ENCODE data around the gene LAMC2. TPM values are rescaled to one million over a fixed set of nuclear protein-coding genes. Genes with fewer than 3 reads are reported as not detected.
"Not testable (repeated sequence)": the region's sequence is repeated elsewhere in the genome, so short reads cannot be mapped to it uniquely, and the experiment has no call there.

LAMC2 gene
- total RNA-seq, 1 experiment from 2014 or later: 1.6 TPM

DNA sequence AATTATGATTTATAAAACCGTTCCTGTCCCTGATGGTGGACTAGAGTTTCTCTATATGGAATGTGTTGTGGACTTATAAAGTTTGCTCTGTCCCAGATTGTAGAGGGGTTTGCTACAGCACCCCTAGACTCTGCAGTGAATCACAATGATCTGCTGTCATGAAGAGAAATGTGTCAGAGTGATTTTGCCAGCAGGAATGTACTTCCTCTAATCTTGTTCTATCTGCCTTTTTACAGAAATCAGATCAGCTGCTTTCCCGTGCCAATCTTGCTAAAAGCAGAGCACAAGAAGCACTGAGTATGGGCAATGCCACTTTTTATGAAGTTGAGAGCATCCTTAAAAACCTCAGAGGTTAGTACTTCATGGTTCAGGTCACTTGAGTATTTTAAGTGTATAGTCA is 52.0 kb downstream of the LAMC2 start:
- peak; percentile 49 for DNase-seq (ENCODE audit: low read depth)

DNA sequence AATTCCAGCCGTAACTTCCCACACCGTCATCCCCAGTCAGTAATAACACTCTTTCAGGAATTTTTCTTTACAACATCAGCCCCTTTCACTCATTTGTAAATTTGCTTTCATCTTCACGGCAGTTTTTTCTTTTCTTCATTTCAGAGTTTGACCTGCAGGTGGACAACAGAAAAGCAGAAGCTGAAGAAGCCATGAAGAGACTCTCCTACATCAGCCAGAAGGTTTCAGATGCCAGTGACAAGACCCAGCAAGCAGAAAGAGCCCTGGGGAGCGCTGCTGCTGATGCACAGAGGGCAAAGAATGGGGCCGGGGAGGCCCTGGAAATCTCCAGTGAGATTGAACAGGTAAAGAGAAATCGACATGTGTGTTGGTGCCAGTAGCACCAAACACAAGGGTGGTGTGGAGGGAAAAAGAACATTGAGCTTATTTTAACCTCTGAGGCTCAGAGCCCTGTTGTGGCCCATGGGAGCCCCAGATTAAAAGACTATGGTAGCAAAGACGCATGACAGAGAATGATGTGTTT is 53.2 kb downstream of the LAMC2 start:
- DNase-seq (ENCODE audit: low read depth): no peak

DNA sequence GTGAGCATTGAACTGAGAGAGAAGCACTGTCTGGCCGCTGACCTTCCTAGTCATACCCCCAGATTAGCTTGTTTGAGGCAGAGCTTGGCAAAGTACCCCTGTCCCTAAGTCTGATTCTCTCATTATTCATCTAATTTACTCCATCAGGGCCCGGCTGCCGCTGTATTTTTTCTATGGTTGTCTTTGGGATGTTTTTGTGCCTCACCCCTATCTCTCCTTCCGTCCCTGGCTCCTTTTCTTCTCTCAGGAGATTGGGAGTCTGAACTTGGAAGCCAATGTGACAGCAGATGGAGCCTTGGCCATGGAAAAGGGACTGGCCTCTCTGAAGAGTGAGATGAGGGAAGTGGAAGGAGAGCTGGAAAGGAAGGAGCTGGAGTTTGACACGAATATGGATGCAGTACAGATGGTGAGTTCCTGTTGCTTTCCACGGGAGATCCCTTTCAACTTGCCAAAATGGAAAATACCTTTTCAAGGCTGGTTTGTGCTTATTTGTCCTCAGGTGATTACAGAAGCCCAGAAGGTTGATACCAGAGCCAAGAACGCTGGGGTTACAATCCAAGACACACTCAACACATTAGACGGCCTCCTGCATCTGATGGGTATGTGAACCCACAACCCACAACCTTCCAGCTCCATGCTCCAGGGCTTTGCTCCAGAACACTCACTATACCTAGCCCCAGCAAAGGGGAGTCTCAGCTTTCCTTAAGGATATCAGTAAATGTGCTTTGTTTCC is 53.9 kb downstream of the LAMC2 start:
- no peak for DNase-seq (ENCODE audit: low read depth)

DNA sequence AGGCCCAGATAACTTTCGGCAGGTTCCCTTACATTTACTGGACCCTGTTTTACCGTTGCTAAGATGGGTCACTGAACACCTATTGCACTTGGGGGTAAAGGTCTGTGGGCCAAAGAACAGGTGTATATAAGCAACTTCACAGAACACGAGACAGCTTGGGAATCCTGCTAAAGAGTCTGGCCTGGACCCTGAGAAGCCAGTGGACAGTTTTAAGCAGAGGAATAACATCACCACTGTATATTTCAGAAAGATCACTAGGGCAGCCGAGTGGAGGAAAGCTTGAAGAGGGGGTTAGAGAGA is 54.4 kb downstream of the LAMC2 start:
- DNase-seq (ENCODE audit: low read depth): no peak

DNA sequence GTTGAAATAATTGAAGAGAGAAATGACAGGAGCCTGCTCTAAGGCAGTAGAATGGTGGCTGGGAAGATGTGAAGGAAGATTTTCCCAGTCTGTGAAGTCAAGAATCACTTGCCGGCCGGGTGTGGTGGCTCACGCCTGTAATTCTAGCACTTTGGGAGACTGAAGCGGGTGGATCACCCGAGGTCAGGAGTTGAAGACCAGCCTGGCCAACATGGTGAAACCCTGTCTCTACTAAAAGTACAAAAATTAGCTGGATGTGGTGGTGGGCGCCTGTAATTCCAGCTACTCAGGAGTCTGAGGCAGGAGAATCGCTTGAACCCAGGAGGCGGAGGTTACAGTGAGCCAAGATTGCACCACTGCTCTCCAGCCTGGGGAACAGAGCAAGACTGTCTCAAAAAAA is 54.8 kb downstream of the LAMC2 start:
- not testable (repeated sequence) for DNase-seq (ENCODE audit: low read depth)

DNA sequence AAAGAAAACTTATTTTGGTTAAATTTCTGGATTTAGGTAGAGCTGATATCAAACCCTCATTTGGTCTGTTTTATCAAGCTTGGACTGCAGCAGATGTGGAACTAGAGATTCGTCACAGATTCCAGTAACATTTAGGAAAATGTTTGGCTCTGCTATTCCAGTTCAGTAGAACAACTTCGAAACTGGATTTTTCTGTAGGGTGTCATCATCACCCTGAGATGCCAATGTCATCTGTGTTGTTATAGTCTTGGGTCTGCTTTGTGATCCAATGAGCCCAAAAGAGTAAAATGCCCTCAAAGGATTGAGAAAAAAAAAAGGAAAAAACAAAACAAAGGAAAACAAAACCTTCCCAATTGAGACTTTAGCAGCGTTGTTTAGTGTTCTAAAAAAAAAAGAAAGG is 55.4 kb downstream of the LAMC2 start:
- DNase-seq (ENCODE audit: low read depth): no peak

DNA sequence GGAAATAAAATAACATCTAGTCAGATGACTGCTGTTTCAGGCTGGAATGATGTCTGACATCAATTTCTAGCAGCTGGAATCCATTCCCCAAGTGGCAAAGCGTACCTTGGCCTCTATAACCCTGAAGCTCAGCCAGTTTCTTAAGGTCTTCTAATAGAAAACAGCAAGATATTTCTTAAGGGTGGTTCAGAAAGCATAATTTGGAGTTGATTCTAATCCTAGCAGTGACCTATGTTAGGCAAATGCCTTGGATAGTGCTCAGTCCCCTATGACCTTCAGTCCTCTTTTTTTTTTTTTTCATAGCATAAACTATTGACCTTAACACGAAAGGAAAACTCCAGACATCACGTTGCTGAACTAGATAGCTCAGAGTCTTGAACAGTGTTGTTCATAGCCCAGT is 56.5 kb downstream of the LAMC2 start:
- no peak for DNase-seq (ENCODE audit: low read depth)

DNA sequence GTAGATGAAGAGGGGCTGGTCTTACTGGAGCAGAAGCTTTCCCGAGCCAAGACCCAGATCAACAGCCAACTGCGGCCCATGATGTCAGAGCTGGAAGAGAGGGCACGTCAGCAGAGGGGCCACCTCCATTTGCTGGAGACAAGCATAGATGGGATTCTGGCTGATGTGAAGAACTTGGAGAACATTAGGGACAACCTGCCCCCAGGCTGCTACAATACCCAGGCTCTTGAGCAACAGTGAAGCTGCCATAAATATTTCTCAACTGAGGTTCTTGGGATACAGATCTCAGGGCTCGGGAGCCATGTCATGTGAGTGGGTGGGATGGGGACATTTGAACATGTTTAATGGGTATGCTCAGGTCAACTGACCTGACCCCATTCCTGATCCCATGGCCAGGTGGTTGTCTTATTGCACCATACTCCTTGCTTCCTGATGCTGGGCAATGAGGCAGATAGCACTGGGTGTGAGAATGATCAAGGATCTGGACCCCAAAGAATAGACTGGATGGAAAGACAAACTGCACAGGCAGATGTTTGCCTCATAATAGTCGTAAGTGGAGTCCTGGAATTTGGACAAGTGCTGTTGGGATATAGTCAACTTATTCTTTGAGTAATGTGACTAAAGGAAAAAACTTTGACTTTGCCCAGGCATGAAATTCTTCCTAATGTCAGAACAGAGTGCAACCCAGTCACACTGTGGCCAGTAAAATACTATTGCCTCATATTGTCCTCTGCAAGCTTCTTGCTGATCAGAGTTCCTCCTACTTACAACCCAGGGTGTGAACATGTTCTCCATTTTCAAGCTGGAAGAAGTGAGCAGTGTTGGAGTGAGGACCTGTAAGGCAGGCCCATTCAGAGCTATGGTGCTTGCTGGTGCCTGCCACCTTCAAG is 57.3 kb downstream of the LAMC2 start:
- DNase-seq (ENCODE audit: low read depth): no peak

DNA sequence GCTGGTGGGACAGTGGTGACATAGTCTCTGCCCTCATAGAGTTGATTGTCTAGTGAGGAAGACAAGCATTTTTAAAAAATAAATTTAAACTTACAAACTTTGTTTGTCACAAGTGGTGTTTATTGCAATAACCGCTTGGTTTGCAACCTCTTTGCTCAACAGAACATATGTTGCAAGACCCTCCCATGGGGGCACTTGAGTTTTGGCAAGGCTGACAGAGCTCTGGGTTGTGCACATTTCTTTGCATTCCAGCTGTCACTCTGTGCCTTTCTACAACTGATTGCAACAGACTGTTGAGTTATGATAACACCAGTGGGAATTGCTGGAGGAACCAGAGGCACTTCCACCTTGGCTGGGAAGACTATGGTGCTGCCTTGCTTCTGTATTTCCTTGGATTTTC is 58.4 kb downstream of the LAMC2 start:
- DNase-seq (ENCODE audit: low read depth): no peak

DNA sequence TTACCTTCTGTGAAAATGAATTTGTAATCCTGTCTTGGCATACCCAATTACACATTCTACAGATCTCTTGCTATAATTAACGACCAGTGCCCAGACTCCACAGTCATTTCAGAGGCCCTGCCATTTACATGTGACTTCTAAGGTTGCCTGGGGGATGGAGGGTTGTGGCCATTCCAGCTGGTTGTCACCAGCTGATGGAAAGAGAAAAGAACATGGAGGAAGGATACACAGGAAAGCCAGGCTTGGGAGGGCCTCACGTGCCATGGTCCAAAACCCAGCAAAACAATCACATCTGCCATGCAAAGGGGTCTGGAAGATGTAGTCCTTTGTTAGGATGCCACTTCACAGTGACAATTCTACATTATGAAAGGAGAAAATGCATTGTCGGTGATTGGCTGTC is 59.3 kb downstream of the LAMC2 start:
- DNase-seq (ENCODE audit: low read depth): no peak

DNA sequence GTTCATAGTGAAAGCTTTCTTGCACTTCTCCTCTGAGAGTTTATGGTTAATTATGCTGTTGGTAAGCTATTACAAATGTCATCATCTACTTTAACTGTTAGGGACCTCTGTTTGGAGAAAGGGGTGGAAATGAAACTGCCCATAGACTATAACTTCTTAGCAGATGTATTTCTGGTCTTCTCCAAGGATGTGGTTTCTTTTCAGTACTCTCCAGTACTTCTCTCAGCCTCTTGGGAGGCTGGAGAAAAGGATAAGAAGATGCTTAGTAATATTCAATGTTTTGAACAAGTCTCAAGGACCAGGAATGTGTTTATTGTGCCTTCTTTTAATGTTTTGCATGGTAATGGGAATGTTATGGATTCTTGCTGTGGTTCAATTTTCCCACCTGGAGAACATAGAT is 60.4 kb downstream of the LAMC2 start:
- DNase-seq (ENCODE audit: low read depth): no peak

DNA sequence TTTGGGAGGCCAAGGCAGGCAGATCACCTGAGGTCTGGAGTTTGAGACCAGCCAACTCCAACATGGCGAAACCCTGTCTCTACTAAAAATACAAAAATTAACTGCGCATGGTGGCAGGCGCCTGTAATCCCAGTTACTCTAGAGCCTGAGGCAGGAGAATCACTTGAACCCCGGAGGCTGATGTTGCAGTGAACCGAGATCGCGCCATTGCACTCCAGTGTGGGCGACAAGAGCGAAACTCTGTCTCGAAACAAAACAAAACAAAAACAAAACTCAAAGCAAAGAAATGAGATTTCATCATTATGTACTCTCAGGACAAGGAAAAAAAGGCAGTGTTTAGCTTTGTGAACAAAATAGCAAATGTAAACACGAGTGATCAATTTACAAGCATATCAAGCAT is 61.0 kb downstream of the LAMC2 start:
- no peak for DNase-seq (ENCODE audit: low read depth)

DNA sequence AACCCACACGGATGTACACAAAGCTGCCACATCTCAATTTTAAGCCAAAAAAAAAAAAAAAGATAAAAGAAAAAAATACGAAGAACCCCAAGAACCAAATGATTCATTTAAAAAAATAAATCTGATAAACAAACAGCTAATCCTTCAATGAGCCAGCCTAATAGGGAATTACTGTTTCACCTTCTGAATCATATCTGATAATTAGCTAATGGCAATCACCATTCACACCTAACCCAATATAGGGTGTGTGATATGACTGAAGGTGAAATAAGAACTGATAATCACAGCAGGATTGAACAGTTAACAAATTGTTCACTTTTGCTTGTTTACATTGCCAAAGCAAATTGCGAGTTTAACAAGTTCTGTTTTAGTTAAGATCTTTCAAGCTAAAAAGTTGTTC is 61.4 kb downstream of the LAMC2 start:
- DNase-seq (ENCODE audit: low read depth): no peak

DNA sequence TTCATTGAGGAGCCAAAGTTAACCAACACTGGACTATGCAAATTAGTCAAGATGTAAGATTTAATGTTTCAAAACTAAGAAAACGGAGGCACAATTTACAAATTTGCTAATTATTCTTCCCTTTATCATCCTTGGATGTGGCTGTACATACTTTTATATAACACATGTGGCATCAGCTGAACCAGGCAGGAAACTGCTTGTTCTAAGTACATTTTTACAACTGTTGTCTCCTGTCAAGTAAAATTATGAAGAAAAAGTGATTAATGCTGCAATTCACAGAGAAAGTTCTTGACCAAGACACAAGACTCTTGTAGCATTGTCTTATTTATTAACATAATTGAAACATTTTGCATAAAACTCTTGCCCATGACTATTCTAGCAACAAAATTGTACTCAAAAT is 61.9 kb downstream of the LAMC2 start:
- DNase-seq (ENCODE audit: low read depth): no peak

DNA sequence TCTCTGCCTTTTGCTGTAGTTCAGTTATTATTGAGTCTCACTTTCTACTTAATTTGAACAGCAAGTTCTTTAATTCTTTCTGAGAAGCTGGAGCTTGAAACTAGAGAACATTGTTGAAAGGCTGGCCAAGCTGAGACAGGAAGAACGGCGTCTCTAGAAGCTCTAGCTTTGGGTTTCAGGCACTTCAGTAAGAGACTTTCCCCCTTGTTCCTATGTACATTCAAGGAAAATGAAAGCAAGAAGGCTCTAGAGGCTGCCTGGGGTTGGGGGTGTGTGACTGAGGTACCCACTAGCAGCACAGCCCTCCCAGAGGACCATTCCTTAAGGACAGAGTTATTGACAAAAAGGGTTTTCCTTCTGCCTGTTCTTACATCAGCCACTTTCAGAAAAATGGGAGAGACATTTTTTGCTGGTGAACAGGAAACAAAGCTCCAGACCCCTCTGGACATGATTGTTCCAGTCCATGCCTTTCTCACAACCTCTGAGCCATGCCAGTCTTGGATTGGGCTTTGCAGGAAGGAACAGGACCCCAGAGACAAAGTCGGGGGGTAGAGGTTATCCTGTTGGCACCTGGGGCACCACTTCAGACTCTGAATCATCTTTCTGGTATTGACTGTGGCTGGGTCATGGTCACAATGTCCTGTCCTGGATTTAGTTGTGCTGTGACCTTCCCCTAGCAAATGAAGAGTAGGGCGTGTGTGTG is 63.1 kb downstream of the LAMC2 start:
- no peak for DNase-seq (ENCODE audit: low read depth)

DNA sequence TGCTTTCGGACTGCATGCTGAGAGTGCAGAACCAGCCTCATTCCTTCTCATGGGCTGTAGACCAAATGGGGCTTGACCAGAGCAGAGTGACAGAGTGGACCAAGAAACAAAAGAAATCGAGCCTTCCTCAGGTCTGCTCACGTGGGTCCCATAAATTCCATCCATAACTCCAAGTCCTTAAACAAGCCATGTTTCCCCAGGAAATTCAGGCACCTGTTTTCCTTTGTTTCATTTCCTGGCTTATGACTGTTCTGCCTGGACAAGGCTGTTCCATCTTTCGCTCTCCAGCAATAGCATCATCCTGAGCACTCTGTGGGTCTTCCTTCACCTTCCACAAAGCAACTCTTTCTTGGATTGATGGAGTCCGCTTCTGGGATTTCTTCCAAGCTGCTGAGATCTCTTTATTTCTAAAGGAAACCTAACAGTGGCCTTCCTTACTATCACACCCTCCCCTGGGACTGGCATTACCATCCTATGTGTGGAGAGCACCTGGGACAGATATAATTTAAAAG is 63.9 kb downstream of the LAMC2 start:
- no peak for DNase-seq (ENCODE audit: low read depth)

DNA sequence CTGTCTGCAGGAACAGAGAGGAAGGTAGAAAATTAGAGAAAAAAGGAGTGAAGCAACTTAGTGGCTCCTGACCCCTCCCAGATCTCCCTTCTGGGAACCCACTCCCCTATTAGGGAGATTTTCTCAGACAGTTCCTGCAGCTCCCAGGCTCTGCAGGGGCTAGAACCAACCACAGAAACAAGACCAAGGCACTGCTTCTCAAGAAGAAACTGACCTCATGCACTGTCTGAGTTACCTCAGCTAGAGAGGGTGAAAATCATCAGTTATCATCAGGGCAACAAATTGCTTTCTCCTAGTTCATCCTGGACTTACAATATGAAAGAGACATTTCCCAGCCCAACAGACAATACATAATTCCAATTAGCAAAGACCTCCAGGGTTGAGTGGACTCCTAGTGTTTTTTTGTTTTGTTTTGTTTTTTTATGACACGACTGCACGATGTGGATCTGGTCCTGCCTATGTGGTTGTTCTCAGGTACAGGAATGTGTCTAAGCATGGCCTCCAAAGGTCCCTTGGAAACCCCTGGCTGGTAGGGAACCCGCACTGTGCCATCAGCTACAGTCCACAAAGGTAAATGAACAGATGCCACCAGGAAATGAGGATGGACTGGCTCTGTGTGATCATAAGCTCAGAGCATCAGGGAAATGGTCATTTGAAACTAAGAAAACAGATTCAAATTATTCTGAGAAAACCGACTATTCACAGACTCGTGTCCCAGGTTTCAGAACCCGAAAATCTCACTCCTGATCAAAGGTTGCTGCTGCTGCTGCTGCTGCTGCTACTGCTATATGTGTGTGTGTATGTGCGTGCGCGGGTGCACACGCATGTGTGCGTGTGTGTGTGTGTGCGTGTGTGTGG is 65.3 kb downstream of the LAMC2 start:
- DNase-seq (ENCODE audit: low read depth): no peak

DNA sequence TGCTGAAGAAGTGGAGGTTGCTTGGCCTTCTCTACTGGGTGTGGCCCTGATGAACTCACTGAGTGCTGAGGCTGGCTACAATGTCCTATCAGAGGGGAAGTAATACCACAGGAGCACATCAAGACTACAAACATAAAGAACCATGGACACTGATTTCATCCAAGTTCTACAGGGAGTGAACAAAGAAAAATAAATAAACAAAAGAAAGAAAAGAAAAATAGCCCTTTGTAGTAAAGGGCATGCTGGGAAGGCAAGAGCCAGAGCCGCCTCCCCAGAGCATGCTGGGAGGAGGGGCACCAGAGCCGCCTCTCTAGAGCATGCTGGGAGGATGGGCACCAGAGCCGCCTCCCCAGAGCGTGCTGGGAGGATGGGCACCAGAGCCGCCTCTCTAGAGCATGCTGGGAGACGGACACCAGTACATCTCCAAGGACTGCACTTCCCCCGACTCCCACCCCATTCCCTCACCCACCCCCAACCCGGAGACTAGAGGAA is 65.9 kb downstream of the LAMC2 start:
- DNase-seq (ENCODE audit: low read depth): no peak

DNA sequence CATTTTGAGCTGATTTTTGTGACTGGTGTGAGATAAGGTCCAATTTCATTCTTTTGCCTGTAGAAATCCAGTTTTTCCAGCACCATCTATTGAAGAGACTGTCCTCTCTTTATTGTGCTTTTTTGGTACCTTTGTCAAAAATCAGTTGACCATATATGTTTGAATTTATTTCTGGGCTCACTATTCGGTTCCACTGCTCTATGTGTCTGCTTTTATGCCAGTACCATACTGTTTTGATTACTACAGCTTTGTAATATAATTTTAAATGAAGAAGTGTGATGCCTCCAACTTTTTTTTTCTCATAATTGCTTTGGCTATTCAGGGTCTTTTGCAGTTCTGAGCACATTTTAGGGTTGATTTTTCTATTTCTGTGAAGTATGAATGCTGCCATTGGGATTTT is 69.0 kb downstream of the LAMC2 start:
- DNase-seq (ENCODE audit: low read depth): no peak

DNA sequence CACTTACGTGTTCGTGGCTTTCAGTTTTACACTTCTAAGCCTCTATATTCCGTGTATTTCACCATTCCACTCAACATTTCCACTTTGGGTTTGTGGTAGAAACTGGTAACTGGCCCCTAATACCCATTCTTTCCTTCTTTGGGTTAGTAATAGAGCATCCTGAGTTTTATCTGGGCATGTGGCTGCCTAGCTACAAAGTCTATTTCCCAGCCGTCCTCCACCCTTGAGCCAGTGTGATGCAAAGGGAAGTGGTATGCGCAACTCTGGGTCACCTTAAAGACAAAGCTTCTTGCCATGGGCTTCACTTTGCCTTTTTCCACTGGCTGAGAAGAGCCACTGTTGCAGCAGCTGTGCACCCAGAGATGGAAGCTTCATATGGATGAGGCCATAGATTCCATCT is 73.9 kb downstream of the LAMC2 start:
- DNase-seq (ENCODE audit: low read depth): no peak

DNA sequence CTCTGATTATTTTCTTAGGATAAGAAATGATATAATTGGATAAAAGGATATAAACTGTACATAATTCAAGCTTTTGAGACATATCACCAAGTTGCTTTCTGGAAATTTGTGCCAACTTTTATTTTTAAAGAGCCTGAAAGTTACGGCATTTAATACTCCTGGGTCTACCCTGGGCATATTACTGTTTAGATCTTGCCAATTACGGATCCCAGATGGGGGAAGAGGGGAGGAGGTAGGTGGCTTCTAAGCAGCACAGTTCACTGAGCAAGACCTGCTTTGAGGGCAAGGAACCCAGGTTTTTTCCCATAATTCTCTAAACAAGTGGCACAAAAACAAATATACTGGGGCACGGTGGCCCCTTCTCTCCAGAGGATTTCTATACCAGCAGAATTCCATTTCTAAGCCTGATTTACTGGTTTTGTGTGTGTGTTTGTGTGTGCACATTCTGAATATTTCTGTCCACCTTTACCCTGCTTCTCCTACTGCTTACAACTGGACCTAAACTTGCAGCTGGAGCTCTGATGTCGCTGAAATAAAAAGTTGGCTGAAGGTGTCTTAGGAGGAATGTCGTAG is 76.7 kb downstream of the LAMC2 start:
- DNase-seq (ENCODE audit: low read depth): no peak

Data from Daoy (cell line).